CD4-positive, CD25-positive, alpha-beta regulatory T cell (primary cell): ENCODE data around the gene CPEB1. TPM values are rescaled to one million over a fixed set of nuclear protein-coding genes. Genes with fewer than 3 reads are reported as not detected.

Source experiments
- ATAC-seq, 2 donors: fragments of 150-1000 bp; cut with Tn5 transposase; one replicate each; pipeline ENCODE4 v1.10.0; 2021; ENCODE audit warnings: low read depth in 2 of 2, moderate number of reproducible peaks in 2 of 2, moderate library complexity in 1 of 2
- DNase-seq, 3 donors: peaks; one replicate each; pipeline versions ENCODE4 v3.0.0 to v3.0.0-alpha.2; 2012 to 2022; ENCODE audit warnings: mixed read lengths in 1 of 3
- H3K27ac ChIP-seq: one replicate; pipeline ENCODE4 v1.7.0; 2013; ENCODE audit warnings: mild to moderate bottlenecking, low read length; ENCODE audit not compliant: insufficient read depth, poor library complexity, severe bottlenecking
- H3K27me3 ChIP-seq: one replicate; pipeline ENCODE4 v1.7.0; 2013; ENCODE audit warnings: low read length; ENCODE audit not compliant: control insufficient read depth, insufficient read depth
- H3K36me3 ChIP-seq: one replicate; pipeline ENCODE4 v1.7.0; 2013; ENCODE audit warnings: mild to moderate bottlenecking, low read length, moderate library complexity; ENCODE audit not compliant: control insufficient read depth, insufficient read depth
- H3K4me1 ChIP-seq: 2 replicates; pipeline ENCODE4 v1.7.0; 2013; ENCODE audit warnings: mild to moderate bottlenecking, low read length; ENCODE audit not compliant: insufficient read depth, control insufficient read depth, poor library complexity, severe bottlenecking
- H3K4me3 ChIP-seq: one replicate; pipeline ENCODE4 v1.7.0; 2013; ENCODE audit warnings: low read depth, mild to moderate bottlenecking, low read length, moderate library complexity
- H3K9me3 ChIP-seq, 2 experiments: 1 replicate in 1 of 2; 2 replicates in 1 of 2; pipeline ENCODE4 v1.7.0; 2013; ENCODE audit warnings: low read length in 2 of 2, mild to moderate bottlenecking in 1 of 2, moderate library complexity in 1 of 2; ENCODE audit not compliant: control insufficient read depth in 2 of 2
- H3K27ac Mint-ChIP-seq, 3 donors: one replicate each; pipeline ENCODE4 v1.8.0; 2020 to 2022; ENCODE audit warnings: mild to moderate bottlenecking in 3 of 3, mixed read lengths in 3 of 3, moderate library complexity in 2 of 3
- H3K27me3 Mint-ChIP-seq: one replicate; pipeline ENCODE4 v1.8.0; 2022; ENCODE audit warnings: mild to moderate bottlenecking, mixed read lengths
- H3K36me3 Mint-ChIP-seq: one replicate; pipeline ENCODE4 v1.8.0; 2020; ENCODE audit warnings: mixed read lengths
- H3K4me1 Mint-ChIP-seq, 4 donors: one replicate each; pipeline ENCODE4 v1.8.0; 2020 to 2022; ENCODE audit warnings: mixed read lengths in 4 of 4, mild to moderate bottlenecking in 1 of 4
- H3K4me3 Mint-ChIP-seq, 4 donors: one replicate each; pipeline ENCODE4 v1.8.0; 2020 to 2022; ENCODE audit warnings: mild to moderate bottlenecking in 4 of 4, mixed read lengths in 4 of 4, moderate library complexity in 3 of 4
- H3K9me3 Mint-ChIP-seq, 7 donors: one replicate each; pipeline ENCODE4 v1.8.0; 2020 to 2022; ENCODE audit warnings: mixed read lengths in 7 of 7, mild to moderate bottlenecking in 3 of 7, moderate library complexity in 2 of 7
- polyA plus RNA-seq, 4 donors: library from polyadenylated mRNA; unstranded; fragments of 300-500 nt; fragmentation: Illumina TruSeq; gene quantifications; one replicate each; pipeline ENCODE4 v1.2.3, GENCODE V29; 2021
- total RNA-seq: library from RNA; stranded (reverse); gene quantifications from one replicate; pipeline ENCODE4 v1.2.3, GENCODE V29; 2022

Gene CPEB1
- total and polyA plus RNA-seq, 5 donors from 2014 or later, result 0.09 to 0.68 (median 0.60) TPM; not detected in 2

- Histone ChIP-seq H3K27me3 (peaks cover 31% of the 10 kb centered on the region), H3K4me3 (no peak overlapping the region), H3K36me3 (no peaks in the 10 kb centered on the region), H3K27ac (no peak overlapping the region), H3K4me1 (no peaks in the 10 kb centered on the region), H3K9me3 (no peaks in the 10 kb centered on the region)
- no peak overlapping the region for H3K4me3 Mint-ChIP-seq
- no peak for ATAC-seq
- H3K4me1 Mint-ChIP-seq, result no peaks in the 10 kb centered on the region
- DNase-seq, result no peak
- no peaks in the 10 kb centered on the region for H3K36me3 Mint-ChIP-seq
- peaks cover 33% of the 10 kb centered on the region for H3K27me3 Mint-ChIP-seq
- H3K27ac Mint-ChIP-seq, result peak overlapping the region in 1 of 3 donors; percentile 43
- H3K9me3 Mint-ChIP-seq, result no peaks in the 10 kb centered on the region
Measured at GRCh38 chr15:82635798-82636197, 11.4 kb downstream of the CPEB1 start.

- Mint-ChIP-seq H3K4me1 (no peaks in the 10 kb centered on the region), H3K36me3 (no peaks in the 10 kb centered on the region), H3K9me3 (peaks cover 0 to 1% (median 0%) of the 10 kb centered on the region in 7 donors), H3K27me3 (no peaks in the 10 kb centered on the region), H3K27ac (no peak overlapping the region), H3K4me3 (no peak overlapping the region)
- H3K27me3 ChIP-seq, result no peaks in the 10 kb centered on the region
- H3K4me3 ChIP-seq, result no peak overlapping the region
- H3K9me3 ChIP-seq, result no peaks in the 10 kb centered on the region
- H3K36me3 ChIP-seq, result no peaks in the 10 kb centered on the region
- ATAC-seq (no peak), DNase-seq (no peak)
- H3K27ac ChIP-seq, result no peak overlapping the region
- H3K4me1 ChIP-seq, result no peaks in the 10 kb centered on the region
Measured at GRCh38 chr15:82630033-82630432, 17.1 kb downstream of the CPEB1 start.

- Histone ChIP-seq H3K27me3 (no peaks in the 10 kb centered on the region), H3K4me1 (no peaks in the 10 kb centered on the region), H3K4me3 (no peak overlapping the region), H3K36me3 (no peaks in the 10 kb centered on the region), H3K27ac (no peak overlapping the region), H3K9me3 (no peaks in the 10 kb centered on the region)
- Mint-ChIP-seq H3K4me1 (no peaks in the 10 kb centered on the region), H3K36me3 (no peaks in the 10 kb centered on the region), H3K27ac (no peak overlapping the region), H3K27me3 (peaks cover 5% of the 10 kb centered on the region), H3K4me3 (no peak overlapping the region), H3K9me3 (peaks cover 0 to 1% (median 0%) of the 10 kb centered on the region in 7 donors)
- ATAC-seq (no peak), DNase-seq (no peak)
Measured at GRCh38 chr15:82625136-82625535, 22.0 kb downstream of the CPEB1 start.

- Histone ChIP-seq H3K4me1 (no peaks in the 10 kb centered on the region), H3K36me3 (no peaks in the 10 kb centered on the region), H3K27ac (no peak overlapping the region), H3K4me3 (no peak overlapping the region), H3K27me3 (no peaks in the 10 kb centered on the region), H3K9me3 (no peaks in the 10 kb centered on the region)
- H3K9me3 Mint-ChIP-seq, result peaks cover 0 to 1% (median 0%) of the 10 kb centered on the region in 7 donors
- no peak for DNase-seq
- peaks cover 5% of the 10 kb centered on the region for H3K27me3 Mint-ChIP-seq
- H3K36me3 Mint-ChIP-seq, result no peaks in the 10 kb centered on the region
- H3K4me1 Mint-ChIP-seq, result no peaks in the 10 kb centered on the region
- H3K4me3 Mint-ChIP-seq, result no peak overlapping the region
- ATAC-seq, result no peak
- no peak overlapping the region for H3K27ac Mint-ChIP-seq
Measured at GRCh38 chr15:82624438-82624837, 22.7 kb downstream of the CPEB1 start.

GRCh38 chr15:82624008-82624407, 23.2 kb downstream of the CPEB1 start:
- no peaks in the 10 kb centered on the region for H3K27me3 ChIP-seq
- H3K9me3 Mint-ChIP-seq, result peaks cover 0 to 1% (median 0%) of the 10 kb centered on the region in 7 donors
- DNase-seq, result no peak
- H3K4me1 Mint-ChIP-seq, result no peaks in the 10 kb centered on the region
- no peak for ATAC-seq
- no peak overlapping the region for H3K4me3 ChIP-seq
- H3K36me3 Mint-ChIP-seq, result no peaks in the 10 kb centered on the region
- H3K27me3 Mint-ChIP-seq, result peaks cover 5% of the 10 kb centered on the region
- no peaks in the 10 kb centered on the region for H3K36me3 ChIP-seq
- H3K27ac Mint-ChIP-seq, result no peak overlapping the region
- H3K4me1 ChIP-seq, result no peaks in the 10 kb centered on the region
- no peaks in the 10 kb centered on the region for H3K9me3 ChIP-seq
- H3K27ac ChIP-seq, result no peak overlapping the region
- no peak overlapping the region for H3K4me3 Mint-ChIP-seq

- no peak overlapping the region for H3K4me3 ChIP-seq
- peaks cover 9% of the 10 kb centered on the region for H3K27me3 Mint-ChIP-seq
- ATAC-seq (no peak), DNase-seq (no peak)
- peaks cover 2% of the 10 kb centered on the region for H3K27me3 ChIP-seq
- H3K27ac ChIP-seq, result no peak overlapping the region
- no peaks in the 10 kb centered on the region for H3K9me3 Mint-ChIP-seq
- H3K36me3 ChIP-seq, result no peaks in the 10 kb centered on the region
- no peaks in the 10 kb centered on the region for H3K36me3 Mint-ChIP-seq
- H3K9me3 ChIP-seq, result no peaks in the 10 kb centered on the region
- no peak overlapping the region for H3K4me3 Mint-ChIP-seq
- H3K4me1 ChIP-seq, result no peaks in the 10 kb centered on the region
- H3K27ac Mint-ChIP-seq, result no peak overlapping the region
- no peaks in the 10 kb centered on the region for H3K4me1 Mint-ChIP-seq
Measured at GRCh38 chr15:82621970-82622369, 25.2 kb downstream of the CPEB1 start.

GRCh38 chr15:82613747-82614146, 33.4 kb downstream of the CPEB1 start:
- Mint-ChIP-seq H3K36me3 (no peaks in the 10 kb centered on the region), H3K4me1 (no peaks in the 10 kb centered on the region), H3K27me3 (peaks cover 20% of the 10 kb centered on the region), H3K4me3 (no peak overlapping the region), H3K9me3 (no peaks in the 10 kb centered on the region), H3K27ac (no peak overlapping the region)
- Histone ChIP-seq H3K27me3 (peaks cover 3% of the 10 kb centered on the region), H3K36me3 (no peaks in the 10 kb centered on the region), H3K4me1 (no peaks in the 10 kb centered on the region), H3K27ac (no peak overlapping the region), H3K4me3 (no peak overlapping the region), H3K9me3 (no peaks in the 10 kb centered on the region)
- DNase-seq (no peak), ATAC-seq (no peak)

- Histone ChIP-seq H3K4me1 (no peaks in the 10 kb centered on the region), H3K36me3 (no peaks in the 10 kb centered on the region), H3K27ac (no peak overlapping the region), H3K4me3 (no peak overlapping the region), H3K27me3 (no peaks in the 10 kb centered on the region), H3K9me3 (no peaks in the 10 kb centered on the region)
- DNase-seq (no peak), ATAC-seq (no peak)
- H3K36me3 Mint-ChIP-seq, result no peaks in the 10 kb centered on the region
- no peaks in the 10 kb centered on the region for H3K4me1 Mint-ChIP-seq
- no peak overlapping the region for H3K27ac Mint-ChIP-seq
- no peak overlapping the region for H3K4me3 Mint-ChIP-seq
- H3K9me3 Mint-ChIP-seq, result no peaks in the 10 kb centered on the region
- peaks cover 15% of the 10 kb centered on the region for H3K27me3 Mint-ChIP-seq
Measured at GRCh38 chr15:82611348-82611747, 35.8 kb downstream of the CPEB1 start.
